Measurements from ENCODE around the gene FBXL14.
"Not testable (repeated sequence)": the region's sequence is repeated elsewhere in the genome, so short reads cannot be mapped to it uniquely, and the experiment has no call there.

The FBXL14 gene

DNA sequence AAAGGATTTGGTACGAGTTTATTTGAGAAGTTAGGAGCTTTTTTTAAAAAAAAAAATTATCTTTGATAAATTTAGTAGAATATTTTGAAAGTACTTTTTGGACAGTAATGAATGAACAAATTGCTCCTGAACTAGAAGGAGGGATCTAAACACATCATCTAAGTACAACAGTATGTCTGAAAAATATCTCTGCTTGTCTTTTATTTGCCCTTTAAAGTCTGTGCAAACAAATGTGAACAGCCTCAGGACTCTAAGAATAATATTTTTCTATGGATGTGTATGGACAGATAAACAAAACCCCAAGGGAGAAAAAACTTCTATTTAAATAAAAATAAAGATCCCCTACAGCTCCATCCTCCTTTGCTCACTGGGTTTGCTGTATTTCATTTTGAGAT lies 19.5 kb downstream of the FBXL14 start:
- DNase-seq (ENCODE audit: low read depth in 1 of 2, low spot score in 1 of 2): no peak

DNA sequence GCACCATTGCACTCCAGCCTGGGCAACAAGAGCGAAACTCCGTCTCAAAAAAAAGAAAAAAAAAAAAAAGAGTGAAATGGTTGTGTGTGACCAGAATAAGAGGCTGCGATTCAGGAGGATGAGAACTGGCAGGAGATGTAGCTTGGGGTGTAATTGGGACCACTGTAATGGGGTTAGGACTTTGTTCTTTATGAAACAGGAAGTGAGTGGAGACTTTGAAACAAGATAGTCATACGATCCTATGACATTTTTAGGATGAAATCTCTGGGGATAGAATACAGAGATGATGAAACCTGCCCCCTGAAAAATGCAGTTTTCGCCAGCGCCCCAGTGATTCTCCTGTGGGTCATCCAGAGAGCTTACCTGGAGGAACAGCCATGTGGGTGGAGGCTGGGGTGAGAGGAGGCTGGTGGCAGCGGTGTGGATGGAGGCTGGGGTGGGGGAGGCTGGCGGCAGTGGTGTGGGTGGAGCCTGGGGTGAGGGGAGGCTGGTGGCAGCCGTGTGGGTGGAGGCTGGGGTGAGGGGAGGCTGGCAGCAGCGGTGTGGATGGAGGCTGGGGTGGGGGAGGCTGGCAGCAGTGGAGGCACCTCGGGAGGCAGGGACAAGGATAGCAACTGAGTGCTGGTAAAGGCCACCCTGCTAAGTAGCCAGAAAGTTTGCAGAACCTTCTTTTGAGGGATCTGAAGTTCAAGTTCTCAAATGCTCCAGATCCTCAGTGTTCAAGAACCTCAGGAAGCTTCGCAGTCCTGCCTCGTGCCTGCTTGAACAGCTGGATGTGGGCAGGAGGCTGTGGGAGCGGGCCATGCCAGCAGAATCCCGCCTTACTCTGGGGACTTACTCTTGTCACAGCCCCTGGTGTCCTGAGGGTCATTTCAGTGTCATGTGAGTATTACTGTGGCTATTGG lies 20.2 kb downstream of the FBXL14 start:
- no peak for DNase-seq (ENCODE audit: low read depth in 1 of 2, low spot score in 1 of 2)

DNA sequence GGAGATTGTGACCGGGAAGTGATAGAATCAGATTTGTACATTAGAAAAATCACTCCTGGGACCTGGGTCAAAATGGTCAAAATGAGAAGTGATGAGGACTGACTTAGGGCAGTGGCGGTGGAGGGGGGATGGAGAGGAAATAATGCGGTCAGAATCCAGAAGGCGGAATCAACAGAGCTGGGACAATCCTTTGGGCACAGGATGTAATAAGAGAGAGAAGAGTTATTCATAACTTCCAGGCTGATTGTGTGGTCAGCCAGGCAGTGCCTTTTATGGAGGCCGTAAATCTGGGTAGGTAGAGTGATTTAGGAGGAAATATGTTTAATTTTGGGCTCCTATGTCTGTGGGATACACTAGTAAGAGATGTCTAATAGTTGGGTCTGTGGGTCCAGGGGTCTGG lies 21.6 kb downstream of the FBXL14 start:
- DNase-seq (ENCODE audit: low read depth in 1 of 2, low spot score in 1 of 2): no peak

DNA sequence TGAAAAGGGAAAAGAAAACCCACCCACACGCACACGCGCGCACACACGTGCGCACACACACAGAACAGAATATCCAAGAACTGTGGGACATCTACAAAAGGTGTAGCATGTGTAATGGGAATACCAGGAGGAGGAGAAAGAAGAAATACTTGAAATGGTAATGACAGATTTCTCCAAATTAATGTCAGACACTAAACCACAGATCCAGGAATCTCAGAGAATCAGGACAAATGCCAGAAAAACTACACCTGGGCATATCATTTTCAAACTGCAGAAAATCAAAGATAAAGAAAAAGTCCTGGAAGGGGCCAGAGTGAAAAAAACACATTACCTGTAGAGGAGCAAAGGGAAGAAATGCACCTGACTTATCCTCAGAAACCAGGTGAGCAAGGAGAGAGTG lies 26.5 kb downstream of the FBXL14 start:
- no peak for DNase-seq (ENCODE audit: low read depth in 1 of 2, low spot score in 1 of 2)

DNA sequence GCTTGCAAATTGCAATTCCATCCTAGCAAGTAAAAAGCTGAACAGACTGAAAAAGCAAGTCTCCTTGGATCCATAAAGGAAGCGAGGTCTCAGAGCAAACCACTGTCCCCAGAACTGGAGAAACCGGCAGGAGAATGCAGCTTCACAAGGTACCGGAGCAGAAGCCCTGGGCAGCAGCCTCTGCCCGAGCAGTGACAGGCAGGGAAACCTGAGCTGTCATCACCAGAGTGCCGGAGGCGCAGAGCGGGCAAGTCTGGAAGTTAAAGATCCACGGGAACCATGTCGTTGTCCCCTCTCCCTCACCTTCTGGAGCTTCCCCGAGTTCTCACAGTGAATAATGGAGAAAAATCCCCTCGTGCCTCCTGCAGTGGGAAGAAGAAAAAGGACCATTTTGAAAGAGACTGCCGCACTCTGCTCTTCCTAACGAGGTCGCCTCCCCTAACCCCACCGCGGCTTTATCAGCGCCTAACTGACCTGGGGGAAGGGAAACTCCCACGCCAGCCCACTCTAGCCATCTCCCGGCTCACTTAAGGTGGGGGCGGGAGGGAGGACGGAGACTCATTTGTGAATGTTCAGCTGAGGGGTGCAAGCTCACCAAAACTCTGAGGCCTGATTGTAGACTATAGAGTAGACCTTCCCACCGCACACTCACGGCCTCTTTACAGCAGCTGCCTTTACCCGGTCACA lies 27.8 kb downstream of the FBXL14 start:
- no peak for DNase-seq (ENCODE audit: low read depth in 1 of 2, low spot score in 1 of 2)

DNA sequence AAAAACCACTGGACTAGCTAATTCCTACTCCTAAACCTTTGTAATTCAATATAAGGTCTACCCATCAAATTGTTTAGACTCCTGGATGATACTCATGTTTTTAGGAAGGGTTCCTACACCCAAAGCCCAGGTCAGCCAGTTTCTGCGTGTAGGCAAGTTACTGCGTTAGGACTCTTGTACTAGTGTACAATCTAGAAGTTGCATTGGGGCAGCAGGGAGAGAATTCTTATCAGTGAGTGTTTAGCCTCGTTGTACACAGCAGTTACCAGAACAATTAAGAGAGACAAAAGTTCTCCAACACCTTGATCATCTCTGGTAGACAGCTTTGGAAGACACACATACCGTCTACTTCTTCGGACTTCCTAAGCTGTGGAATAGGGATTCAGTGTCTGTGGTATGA lies 29.2 kb downstream of the FBXL14 start:
- DNase-seq (ENCODE audit: low read depth in 1 of 2, low spot score in 1 of 2): no peak

DNA sequence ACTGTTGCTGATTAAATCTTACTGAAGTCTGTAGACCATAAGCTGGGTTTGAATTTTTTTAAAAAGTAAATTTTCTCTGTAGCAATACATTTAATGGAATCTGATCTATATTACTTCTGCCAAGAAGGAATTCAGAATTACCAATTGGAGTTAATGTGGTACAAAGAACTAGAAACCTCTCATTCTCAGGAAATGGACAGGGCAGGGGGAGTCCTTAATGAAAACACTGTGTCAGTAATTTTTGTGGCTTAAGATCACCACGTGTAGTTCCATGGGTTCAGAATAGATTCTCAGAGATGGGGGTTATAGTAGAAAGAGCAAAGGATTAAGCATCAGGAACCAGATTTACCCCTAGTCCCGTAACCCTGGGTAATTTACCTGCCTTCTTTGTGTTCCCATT lies 30.3 kb downstream of the FBXL14 start:
- no peak for DNase-seq (ENCODE audit: low read depth in 1 of 2, low spot score in 1 of 2)

DNA sequence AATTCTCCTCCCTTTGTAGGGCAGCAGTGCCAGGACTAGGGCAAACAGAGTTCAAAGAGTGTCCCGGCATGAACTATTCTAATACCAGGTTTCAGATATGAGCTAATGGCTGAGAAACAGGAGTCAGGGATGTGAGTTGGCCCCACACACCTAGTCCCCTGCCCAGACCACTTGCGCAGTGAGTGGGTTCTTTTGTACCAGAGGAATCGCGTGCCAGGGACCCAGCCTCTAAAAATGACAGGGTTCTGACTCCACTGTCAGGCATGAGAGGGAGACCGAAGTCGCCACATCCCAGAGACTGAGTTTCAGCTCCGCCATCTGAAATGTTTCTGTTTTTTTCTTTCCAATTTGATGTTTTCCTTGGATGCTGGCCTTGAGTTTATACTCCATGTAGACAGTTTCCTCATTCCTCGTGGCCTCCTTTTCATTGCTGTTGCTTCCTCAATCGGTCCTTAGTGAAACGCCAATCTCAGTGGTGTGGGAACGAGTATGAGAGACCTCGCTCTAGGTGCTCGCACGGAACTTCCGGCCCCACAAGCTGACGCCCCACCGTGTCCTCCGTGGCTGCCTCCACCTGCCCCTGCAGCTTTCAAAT lies 31.5 kb downstream of the FBXL14 start:
- no peak for DNase-seq (ENCODE audit: low read depth in 1 of 2, low spot score in 1 of 2)

DNA sequence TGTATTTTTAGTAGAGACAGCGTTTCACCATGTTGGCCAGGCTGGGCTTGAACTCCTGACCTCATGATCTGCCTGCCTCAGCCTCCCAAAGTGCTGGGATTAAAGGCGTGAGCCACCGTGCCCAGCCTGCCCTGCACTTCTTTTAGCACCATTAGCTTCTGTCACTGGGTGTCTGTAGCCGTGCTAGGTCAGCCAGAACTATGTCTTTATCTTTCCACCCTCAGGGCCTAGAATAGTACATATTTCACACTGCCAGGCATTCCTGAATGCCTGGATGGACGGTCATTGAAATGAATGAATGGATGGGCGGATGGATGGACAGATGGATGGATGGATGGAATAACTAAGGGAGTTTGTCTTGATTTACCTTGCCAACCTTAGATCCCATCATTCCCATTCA lies 33.7 kb downstream of the FBXL14 start:
- DNase-seq (ENCODE audit: low read depth in 1 of 2, low spot score in 1 of 2): no peak

DNA sequence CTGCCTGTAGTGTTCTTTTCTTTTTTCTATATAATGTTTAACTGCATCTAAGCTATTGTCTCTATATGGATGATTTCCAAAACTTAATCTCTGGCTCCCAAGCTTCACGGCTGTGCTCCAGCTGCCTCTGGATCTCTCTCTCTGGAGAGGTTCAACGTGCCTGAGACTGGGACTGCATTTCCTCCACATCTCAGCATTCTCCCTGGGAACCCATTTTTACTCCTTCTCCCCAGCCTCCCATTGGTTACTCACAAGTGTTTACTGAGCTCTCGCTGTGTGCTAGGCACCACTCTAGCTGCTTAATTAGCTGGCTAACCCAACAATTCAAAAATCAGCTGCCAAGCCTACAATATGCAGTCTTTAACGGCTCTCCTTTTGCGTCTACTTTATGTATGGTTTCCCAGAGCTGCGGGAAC lies 34.7 kb downstream of the FBXL14 start:
- DNase-seq (ENCODE audit: low read depth in 1 of 2, low spot score in 1 of 2): no peak

DNA sequence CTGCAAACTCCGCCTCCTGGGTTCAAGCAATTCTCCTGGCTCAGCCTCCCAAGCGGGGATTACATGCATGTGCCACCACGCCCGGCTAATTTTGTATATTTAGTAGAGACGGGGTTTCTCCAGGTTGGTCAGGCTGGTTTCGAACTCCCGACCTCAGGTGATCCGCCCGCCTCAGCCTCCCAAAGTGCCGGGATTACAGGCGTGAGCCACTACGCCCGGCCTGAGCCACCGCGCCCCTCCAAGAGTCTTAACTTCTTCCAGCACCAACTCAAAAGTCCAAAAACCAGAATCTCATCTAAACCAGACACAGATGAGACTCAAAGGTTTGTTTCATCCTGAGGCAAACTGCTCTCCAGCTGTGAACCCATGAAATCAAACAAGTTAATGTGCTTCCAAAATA lies 36.3 kb downstream of the FBXL14 start:
- not testable (repeated sequence) for DNase-seq (ENCODE audit: low read depth in 1 of 2, low spot score in 1 of 2)

DNA sequence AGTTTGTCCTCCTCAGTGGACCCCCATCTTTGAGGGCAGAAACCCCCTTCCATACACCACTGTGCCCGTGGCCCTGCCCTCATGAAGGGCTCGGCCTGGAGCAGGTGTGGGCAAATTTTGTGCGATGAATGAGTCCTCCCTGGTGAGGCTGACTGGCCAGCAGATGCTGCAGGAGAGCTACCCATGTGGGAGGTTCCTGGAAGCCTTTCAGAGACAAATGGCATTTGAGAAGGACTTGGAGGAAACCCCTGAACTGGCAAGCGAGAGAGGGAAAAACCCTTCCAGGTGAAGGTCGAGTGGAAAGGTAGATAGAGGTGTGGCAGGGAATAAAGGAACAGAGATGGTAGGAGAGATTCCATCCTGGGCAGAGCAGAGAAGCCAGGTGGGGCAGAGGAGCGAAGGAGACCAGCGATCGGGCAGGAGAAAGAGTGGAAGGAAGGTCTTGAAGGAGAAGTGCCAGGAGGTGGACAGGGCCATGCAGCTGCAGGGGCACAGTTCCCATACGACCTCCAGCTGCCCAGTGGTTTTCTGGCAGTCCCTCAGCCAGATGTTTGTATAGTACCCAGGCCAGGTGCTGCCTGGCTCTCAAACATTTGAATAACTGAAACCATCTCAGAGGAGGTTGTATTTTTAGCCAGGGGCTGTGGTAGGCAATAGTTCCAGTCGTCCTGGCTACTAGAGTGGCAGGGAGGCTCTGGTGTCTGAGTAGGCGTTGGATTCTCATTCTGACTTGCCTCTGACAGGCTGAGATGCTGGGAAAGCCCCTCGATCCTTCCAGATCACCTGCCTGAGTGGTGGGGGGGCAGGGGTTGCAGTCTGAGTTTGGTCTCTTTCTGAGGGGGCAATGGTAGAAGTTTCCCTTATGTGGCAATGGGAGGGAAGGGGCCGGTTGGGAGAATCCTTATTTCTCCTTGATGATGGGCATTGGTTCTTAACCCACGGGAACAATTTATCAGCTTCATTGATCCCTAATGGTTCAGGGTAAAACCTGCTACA lies 40.1 kb downstream of the FBXL14 start:
- no peak for DNase-seq (ENCODE audit: low read depth in 1 of 2, low spot score in 1 of 2)

DNA sequence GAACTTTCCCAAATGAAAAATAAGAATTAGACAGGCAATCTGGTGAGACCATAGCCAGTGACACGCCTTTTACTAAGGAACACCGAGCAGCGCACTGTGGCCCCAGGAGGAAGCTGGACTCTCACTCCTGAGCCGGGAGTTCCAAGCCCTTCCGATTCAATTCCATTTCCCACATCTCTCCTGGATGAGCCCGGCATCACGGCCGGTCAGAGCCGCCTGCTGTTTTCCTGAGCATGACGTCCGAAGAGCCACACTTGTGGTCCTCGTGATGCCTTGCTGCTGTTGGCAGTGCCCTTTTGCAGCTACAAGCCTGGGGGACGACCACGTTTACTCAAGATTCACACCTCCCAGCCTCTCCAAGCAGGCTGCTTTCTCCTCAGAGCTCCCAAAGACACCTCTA lies 40.8 kb downstream of the FBXL14 start:
- no peak for DNase-seq (ENCODE audit: low read depth in 1 of 2, low spot score in 1 of 2)

DNA sequence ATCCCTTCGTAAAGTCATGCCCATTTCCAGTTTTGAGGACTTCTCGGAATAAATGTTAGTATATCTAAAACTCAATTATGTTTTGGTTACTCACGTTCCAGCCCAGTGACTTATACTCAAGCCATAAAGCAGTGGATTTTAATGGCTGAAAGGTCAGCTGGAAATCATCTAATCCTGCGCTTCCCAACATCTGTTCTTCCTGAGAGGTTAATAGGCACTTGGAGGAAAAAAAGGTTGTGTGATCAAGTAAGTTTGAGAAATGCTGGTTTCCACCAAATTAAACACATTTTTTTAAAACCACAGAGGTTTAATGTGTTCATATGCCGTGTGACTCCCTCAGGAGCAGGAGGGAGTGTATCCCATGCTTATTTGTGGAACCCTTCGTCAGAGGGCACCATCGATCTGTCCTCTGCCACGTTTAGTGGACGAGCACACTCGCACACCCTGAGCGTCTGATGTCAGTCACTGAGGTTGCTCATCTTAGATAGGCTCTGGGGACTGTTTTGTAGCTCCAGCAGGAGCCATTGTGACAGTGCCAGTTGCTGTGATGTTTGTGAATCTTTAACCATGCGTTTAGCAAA lies 41.4 kb downstream of the FBXL14 start:
- no peak for DNase-seq (ENCODE audit: low read depth in 1 of 2, low spot score in 1 of 2)

DNA sequence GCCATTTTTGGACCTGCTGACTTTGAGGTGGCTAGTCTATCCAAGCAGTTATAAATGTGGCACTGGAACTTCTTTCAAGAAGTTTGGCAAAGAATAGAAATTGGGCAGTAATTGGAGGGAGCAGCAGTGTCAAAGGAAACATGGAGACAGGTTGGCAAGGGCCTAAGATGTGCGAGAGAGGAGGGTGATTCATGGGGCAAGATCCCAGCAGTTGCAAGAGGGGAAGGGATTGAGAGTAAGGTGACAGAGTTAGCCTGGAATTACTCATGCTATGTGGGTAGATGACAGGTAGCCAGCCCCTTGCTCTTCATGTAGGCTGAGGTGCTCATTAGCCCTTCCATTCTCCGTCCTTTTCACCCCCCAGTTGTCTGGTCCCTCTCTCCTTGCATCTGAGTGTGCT lies 42.2 kb downstream of the FBXL14 start:
- DNase-seq (ENCODE audit: low read depth in 1 of 2, low spot score in 1 of 2): no peak

DNA sequence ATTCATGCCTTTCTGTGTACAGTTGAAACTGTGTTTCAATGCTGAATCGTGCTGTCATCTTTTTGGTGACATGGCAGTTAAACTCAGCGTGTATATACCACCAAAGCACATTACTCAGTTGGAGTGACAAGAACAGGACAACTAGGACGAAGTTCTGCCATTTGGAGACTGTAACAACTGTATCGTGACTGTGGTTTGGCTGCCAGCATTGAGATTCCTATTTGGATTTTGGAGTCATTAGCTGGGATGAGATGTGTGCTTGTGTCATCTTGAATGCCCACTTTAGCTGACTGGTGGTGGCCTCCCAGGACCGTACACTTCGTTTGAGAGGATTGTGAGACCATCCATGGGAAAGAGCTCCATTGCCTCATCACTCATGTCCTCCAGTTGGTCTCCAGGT lies 42.9 kb downstream of the FBXL14 start:
- DNase-seq (ENCODE audit: low read depth in 1 of 2, low spot score in 1 of 2): no peak

DNA sequence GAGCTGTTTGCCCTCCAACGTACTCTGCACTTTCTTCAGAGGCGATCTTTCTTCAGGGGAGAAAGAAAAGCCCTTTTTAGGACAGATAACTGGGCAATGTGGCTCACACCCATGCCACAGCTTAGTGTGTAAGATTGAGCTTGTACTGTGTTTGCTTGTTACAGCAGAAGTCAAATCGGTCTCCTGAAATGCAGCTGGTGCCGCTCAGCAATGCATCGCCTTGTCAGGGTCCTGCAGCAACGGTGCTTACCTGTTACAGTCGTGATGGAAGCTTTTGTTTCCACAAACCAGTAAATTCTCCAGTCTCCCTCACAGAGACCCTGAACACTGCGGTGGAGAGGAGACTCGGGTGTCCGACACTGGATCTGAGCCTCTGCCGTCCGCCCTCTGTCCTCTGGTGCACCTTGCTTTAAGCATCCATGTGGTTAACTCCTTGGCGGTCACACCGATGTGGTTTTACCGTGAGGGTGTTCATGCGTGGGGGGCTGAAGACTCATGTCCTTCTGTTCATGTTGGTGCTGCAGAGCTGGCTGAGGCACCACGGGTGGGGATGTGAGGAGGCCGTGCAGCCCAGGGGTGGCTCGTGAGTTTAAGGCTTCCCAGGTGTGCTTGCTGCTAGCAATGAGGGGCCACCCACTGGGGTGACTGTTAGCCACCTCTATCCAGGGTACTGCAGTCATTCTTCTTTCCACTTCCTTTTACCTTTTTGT lies 47.3 kb downstream of the FBXL14 start:
- no peak for DNase-seq (ENCODE audit: low read depth in 1 of 2, low spot score in 1 of 2)

DNA sequence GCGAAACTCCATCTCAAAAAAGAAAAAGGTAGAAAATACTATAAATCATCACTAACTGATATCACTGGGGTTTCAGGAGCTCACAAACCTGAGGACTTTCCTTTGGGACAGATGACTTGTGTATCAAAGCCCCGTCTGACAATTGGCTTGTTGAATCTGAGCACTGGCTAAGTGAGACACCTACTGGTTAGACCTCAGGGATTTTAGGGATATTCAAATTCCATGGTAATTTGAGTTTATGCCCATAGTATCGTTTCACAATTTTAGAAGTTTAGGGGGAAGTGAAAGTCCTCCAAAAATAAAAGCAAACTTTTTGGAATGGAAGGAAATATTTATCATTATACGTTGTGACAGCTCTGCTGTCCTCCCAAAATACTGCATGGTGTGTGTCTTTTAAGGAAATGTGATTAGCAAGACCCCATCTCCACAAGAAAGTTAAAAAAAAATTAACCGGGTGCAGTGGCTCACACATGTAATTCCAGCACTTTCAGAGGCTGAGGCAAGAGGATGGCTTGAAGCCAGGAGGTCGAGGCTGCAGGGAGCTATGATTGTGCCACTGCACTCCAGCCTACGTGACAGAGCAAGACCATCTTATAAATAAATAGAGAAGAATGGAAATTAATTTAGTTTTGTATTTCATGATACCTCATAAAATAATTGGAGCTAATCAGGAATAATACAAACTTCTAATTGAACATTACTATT lies 49.2 kb downstream of the FBXL14 start:
- DNase-seq (ENCODE audit: low read depth in 1 of 2, low spot score in 1 of 2): no peak

DNA sequence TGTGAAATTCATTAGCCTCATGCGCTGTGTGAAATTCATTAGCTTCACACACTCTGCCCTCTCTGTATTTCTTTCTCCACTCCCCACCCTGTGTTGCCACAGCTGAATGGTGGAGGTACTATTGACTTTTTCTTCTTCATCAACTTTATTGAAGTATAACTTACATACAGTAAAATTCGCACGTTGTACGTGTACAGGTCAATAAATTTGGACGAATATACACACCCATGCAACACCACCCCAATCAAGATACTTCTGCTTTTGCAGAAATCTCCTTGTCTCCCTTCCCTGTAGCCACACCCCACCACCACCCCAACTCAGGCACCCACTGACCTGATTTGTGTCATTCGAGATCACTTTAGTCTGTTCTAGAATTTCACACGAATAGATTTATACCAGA lies 51.8 kb downstream of the FBXL14 start:
- DNase-seq (ENCODE audit: low read depth in 1 of 2, low spot score in 1 of 2): no peak
